Measurements from ENCODE around the gene PRRG2. TPM values are rescaled to one million over a fixed set of nuclear protein-coding genes. Genes with fewer than 3 reads are reported as not detected.
"Not testable (repeated sequence)": the region's sequence is repeated elsewhere in the genome, so short reads cannot be mapped to it uniquely, and the experiment has no call there.

Gene PRRG2
- total and polyA plus RNA-seq, 3 donors from 2014 or later = 0.71 to 3.0 (median 1.9) TPM

DNA sequence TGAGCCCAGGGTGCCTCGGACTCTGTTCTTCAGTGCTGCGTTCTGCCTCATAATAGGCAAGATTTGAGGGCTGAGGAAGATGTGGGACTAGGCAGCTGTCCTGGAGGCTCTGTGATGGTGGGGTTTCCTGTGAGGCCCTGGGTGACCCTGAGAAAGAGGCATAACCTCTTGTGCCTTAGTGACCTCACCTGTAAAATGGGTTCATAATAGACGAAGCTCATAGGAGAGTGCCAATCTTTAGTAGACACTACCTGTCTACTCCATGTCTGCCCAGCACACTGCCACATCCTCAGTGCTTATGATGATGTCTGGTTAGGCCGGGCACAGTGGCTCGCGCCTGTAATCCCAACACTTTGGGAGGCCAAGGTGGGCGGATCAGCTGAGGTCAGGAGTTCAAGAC lies 35.4 kb downstream of the PRRG2 start:
- 94 to 96% methylated on average over 7 of the region's 7 CpGs for WGBS, 2 donors
- H3K9me3 ChIP-seq = no peaks in the 10 kb centered on the region
- no peak for DNase-seq
- TF ChIP-seq POLR2A (IDR thresholded peaks at IDR 0.05) = no peak
- TF ChIP-seq, protein P1, sequence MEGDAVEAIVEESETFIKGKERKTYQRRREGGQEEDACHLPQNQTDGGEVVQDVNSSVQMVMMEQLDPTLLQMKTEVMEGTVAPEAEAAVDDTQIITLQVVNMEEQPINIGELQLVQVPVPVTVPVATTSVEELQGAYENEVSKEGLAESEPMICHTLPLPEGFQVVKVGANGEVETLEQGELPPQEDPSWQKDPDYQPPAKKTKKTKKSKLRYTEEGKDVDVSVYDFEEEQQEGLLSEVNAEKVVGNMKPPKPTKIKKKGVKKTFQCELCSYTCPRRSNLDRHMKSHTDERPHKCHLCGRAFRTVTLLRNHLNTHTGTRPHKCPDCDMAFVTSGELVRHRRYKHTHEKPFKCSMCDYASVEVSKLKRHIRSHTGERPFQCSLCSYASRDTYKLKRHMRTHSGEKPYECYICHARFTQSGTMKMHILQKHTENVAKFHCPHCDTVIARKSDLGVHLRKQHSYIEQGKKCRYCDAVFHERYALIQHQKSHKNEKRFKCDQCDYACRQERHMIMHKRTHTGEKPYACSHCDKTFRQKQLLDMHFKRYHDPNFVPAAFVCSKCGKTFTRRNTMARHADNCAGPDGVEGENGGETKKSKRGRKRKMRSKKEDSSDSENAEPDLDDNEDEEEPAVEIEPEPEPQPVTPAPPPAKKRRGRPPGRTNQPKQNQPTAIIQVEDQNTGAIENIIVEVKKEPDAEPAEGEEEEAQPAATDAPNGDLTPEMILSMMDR (IDR thresholded peaks at IDR 0.05) = no peak
- H3K4me1 ChIP-seq = no peaks in the 10 kb centered on the region
- intact Hi-C loops (cut with DNase I; ENCODE audit: low total_unique reads) = no loop called here
- no peaks in the 10 kb centered on the region for H3K36me3 ChIP-seq (ENCODE audit: low read depth, missing control alignments)
- no peak overlapping the region for H3K4me3 ChIP-seq
- no peaks in the 10 kb centered on the region for H3K27me3 ChIP-seq
- no peak overlapping the region for H3K27ac ChIP-seq

DNA sequence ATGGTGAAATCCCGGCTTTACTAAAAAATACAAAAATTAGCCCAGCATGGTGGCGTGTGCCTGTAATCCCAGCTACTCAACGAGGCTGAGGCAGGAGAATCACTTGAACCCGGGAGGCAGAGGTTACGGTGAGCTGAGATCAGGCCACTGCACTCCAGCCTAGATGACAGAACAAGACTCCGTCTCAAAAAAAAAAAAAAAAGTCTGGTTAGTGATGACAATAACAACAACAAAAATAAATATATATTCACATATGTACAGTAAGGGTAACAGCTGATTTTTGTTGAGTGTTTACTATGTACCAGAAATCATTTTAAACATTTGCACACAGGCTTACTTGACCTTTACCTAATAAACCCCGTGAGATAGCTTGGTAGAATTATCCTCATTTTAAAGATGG lies 35.8 kb downstream of the PRRG2 start:
- Histone ChIP-seq H3K9me3 (no peaks in the 10 kb centered on the region), H3K27ac (no peak overlapping the region), H3K36me3 (ENCODE audit: low read depth, missing control alignments) (no peaks in the 10 kb centered on the region), H3K4me1 (no peaks in the 10 kb centered on the region), H3K27me3 (no peaks in the 10 kb centered on the region), H3K4me3 (no peak overlapping the region)
- no peak for DNase-seq
- intact Hi-C loops (cut with DNase I; ENCODE audit: low total_unique reads) = no loop called here
- TF ChIP-seq, protein P1 (IDR thresholded peaks at IDR 0.05) = no peak
- WGBS, 2 donors = 95 to 97% methylated on average over 7 of the region's 7 CpGs

DNA sequence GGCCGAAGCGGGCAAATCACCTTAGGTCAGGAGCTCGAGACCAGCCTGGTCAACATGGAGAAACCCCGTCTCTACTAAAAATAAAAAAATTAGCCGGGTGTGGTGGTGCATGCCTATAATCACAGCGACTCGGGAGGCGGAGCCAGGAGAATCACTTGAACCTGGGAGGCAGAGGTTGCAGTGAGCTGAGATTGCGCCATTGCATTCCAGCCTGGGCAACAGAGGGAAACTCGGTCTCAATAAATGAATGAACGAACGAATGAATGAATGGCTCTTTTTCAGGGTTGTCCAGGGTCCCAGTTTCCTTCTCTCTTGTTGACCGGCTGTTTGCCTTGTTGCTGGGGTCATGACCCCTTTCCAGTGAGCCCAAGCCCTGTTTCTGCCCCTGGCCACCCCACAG lies 36.7 kb downstream of the PRRG2 start:
- 90 to 96% methylated on average over 13 of the region's 13 CpGs for WGBS, 2 donors
- H3K27me3 ChIP-seq; DNase-seq; H3K9me3 ChIP-seq; H3K4me3 ChIP-seq; H3K4me1 ChIP-seq; intact Hi-C loops (cut with DNase I; ENCODE audit: low total_unique reads); H3K36me3 ChIP-seq (ENCODE audit: low read depth, missing control alignments); H3K27ac ChIP-seq: not testable (repeated sequence)

DNA sequence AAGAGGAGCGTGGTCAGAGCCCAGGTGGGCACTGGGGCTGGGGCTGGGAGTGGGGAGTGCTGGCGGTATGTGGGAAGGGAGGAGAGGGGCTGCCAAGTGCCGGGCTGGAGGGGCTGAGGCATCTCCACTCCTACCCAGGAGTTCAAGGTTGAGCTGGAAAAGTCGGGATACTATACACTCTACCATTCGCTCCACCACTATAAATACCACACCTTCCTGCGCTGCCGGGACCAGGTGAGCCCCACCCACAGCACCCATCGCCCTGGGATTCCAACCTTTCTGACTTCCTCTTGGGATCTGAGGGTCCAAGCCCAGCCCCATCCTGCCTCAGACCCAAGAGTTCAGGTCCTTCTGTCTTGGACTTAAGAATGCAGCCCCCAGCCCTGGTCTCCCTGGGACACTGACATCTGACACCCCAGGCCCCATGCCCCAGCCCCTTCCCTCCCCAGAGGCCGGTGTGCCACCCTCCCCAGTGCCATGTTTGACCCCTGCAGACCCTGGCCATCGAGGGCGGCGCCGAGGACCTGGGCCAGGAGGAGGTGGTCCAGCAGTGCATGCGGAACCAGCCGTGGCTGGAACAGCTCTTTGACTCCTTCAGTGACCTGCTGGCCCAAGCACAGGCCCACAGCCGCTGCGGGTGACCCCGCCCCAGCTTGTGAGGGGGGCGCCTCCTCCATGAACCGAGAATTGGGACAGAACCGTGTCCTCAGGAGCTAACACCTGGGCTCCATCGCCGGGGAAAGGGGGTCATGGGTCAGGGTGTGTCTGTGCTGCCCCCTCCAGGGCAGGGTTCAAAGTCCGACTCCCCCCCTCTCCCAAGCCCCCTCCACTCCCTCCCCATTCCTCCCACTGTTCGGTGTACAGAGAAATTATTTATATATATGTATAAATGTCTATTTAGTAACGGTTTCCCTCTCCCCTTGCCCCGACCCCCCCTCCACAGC lies 44.1 kb downstream of the PRRG2 start:
- no peak for DNase-seq
- Histone ChIP-seq H3K4me1 (no peaks in the 10 kb centered on the region), H3K9me3 (no peaks in the 10 kb centered on the region), H3K4me3 (no peak overlapping the region), H3K27ac (no peak overlapping the region), H3K27me3 (no peaks in the 10 kb centered on the region), H3K36me3 (ENCODE audit: low read depth, missing control alignments) (peaks cover 4% of the 10 kb centered on the region)
- WGBS, 2 donors = 65 to 76% methylated on average over 15 to 27 of the region's 27 CpGs
- TF ChIP-seq, protein P1 (IDR thresholded peaks at IDR 0.05) = no peak
- no peak for TF ChIP-seq POLR2A (IDR thresholded peaks at IDR 0.05)
- intact Hi-C loops (cut with DNase I; ENCODE audit: low total_unique reads) = no loop called here

DNA sequence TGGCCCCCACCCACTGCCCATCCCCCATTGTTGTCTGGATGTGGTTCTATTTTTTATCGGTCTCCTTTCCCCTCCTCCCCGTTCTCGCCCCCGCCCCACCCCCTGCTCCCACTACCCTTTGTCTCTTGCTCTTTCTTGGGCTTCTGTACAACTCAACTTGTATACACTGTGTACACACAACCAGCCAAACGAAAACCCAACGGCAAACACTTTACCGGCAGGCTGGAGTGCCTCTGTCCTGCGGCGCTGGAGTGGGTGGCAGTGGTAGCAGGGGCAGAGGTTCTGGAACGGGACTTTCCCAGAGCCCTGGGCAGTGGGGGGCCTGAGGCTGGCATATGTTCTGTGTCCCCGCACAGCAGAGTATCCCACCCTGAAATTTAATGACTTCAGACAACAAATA lies 45.1 kb downstream of the PRRG2 start:
- TF ChIP-seq, protein P1 (IDR thresholded peaks at IDR 0.05) = no peak
- no peak for TF ChIP-seq POLR2A (IDR thresholded peaks at IDR 0.05)
- Histone ChIP-seq H3K27me3 (no peaks in the 10 kb centered on the region), H3K4me3 (no peak overlapping the region), H3K4me1 (peaks cover 6% of the 10 kb centered on the region), H3K27ac (no peak overlapping the region), H3K36me3 (ENCODE audit: low read depth, missing control alignments) (peaks cover 4% of the 10 kb centered on the region), H3K9me3 (no peaks in the 10 kb centered on the region)
- 82 to 85% methylated on average over 11 of the region's 11 CpGs for WGBS, 2 donors
- intact Hi-C loops (cut with DNase I; ENCODE audit: low total_unique reads) = no loop called here
- no peak for DNase-seq

All from testis (tissue), 3 donors.